Calu3 (cell line): ENCODE measurements around the gene LYPD6B. TPM values are rescaled to one million over a fixed set of nuclear protein-coding genes. Genes with fewer than 3 reads are reported as not detected.

Experiments used
- BruUV-seq: library from RNA; stranded (reverse); fragments of 400-500 nt; replicated peaks from 2 replicates; lab custom pipeline; 2021; lab: Mats Ljungman, UMichigan
- CTCF ChIA-PET: fragments of 300-600 bp; sonication (Branson Sonifier 250); formaldehyde crosslinking; loops from one replicate; lab custom pipeline; 2022; ENCODE audit warnings: antibody characterized with exemption; lab: Charles Lee
- DNase-seq: peaks from one replicate; pipeline ENCODE4 v3.0.0; 2022
- H3K27ac Mint-ChIP-seq: one replicate; pipeline ENCODE4 v1.8.0; 2022; ENCODE audit warnings: mixed read lengths; ENCODE audit not compliant: unreplicated experiment
- H3K27me3 Mint-ChIP-seq: one replicate; pipeline ENCODE4 v1.8.0; 2022; ENCODE audit warnings: mixed read lengths; ENCODE audit not compliant: unreplicated experiment
- H3K36me3 Mint-ChIP-seq: one replicate; pipeline ENCODE4 v1.8.0; 2022; ENCODE audit warnings: mild to moderate bottlenecking, moderate library complexity, mixed read lengths; ENCODE audit not compliant: insufficient read depth, unreplicated experiment
- H3K4me1 Mint-ChIP-seq: one replicate; pipeline ENCODE4 v1.8.0; 2022; ENCODE audit warnings: mild to moderate bottlenecking, low read depth, mixed read lengths; ENCODE audit not compliant: unreplicated experiment
- H3K4me3 Mint-ChIP-seq: one replicate; pipeline ENCODE4 v1.8.0; 2022; ENCODE audit warnings: mild to moderate bottlenecking, low read depth, moderate library complexity, mixed read lengths; ENCODE audit not compliant: unreplicated experiment
- H3K9me3 Mint-ChIP-seq: one replicate; pipeline ENCODE4 v1.8.0; 2022; ENCODE audit warnings: low read depth, mixed read lengths; ENCODE audit not compliant: unreplicated experiment
- CTCF ChIP-seq: fragments of 200-600 bp; IDR thresholded peaks from one replicate; pipeline ENCODE4 v1.8.0; 2022; ENCODE audit warnings: antibody characterized with exemption; ENCODE audit not compliant: unreplicated experiment
- intact Hi-C: fragments of 100-400 bp; cut with micrococcal nuclease; formaldehyde crosslinking; loops from one replicate; pipeline ENCODE4 v1.10.0; 2022; ENCODE audit not compliant: unreplicated experiment
- total RNA-seq: library from RNA; stranded (reverse); gene quantifications from 2 replicates; pipeline ENCODE4 v1.2.3, GENCODE V29; 2022

LYPD6B gene
- total RNA-seq, 1 experiment from 2014 or later = 0.87 TPM

- intact Hi-C loops = no loop called here
- H3K4me1 Mint-ChIP-seq = no peaks in the 10 kb centered on the region
These were observed 42.5 kb downstream of the LYPD6B start for GRCh38 chr2:149080971-149081370.

DNA sequence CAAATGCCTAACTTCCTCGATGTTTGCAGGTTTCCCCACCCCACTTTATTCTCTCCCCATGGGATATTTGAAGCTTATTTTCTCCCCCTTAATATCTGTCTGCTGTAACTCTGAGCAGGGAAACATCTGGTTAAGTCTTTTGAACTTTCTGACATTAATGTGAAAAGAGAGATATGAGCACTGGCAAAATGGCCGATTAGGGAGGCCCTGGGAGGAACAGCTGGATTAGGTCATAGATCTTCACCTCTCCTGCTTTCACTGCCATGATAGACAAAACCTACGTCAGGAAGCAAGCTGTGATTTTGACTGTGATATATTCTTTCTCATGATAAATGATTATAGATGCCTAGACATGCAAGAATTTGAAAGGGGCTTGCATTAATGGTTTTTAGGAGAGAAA is 43.6 kb downstream of the LYPD6B start:
- intact Hi-C loops = no loop called here
- CTCF ChIA-PET = no interaction called here
- Mint-ChIP-seq H3K27ac (no peak overlapping the region), H3K4me1 (no peaks in the 10 kb centered on the region), H3K36me3 (no peaks in the 10 kb centered on the region), H3K9me3 (no peaks in the 10 kb centered on the region), H3K4me3 (no peak overlapping the region), H3K27me3 (peaks cover 14% of the 10 kb centered on the region)
- no peak for DNase-seq
- BruUV-seq = no TSS peak
- no peak for TF ChIP-seq CTCF

More at GRCh38 chr2:149080971-149081370, 42.5 kb downstream of the LYPD6B start:
- no peak overlapping the region for H3K4me3 Mint-ChIP-seq
- no peak for DNase-seq
- H3K27ac Mint-ChIP-seq = no peak overlapping the region
- no peaks in the 10 kb centered on the region for H3K9me3 Mint-ChIP-seq
- H3K36me3 Mint-ChIP-seq = no peaks in the 10 kb centered on the region
- no peak for TF ChIP-seq CTCF
- no TSS peak for BruUV-seq
- CTCF ChIA-PET = no interaction called here
- H3K27me3 Mint-ChIP-seq = peaks cover 10% of the 10 kb centered on the region

DNA sequence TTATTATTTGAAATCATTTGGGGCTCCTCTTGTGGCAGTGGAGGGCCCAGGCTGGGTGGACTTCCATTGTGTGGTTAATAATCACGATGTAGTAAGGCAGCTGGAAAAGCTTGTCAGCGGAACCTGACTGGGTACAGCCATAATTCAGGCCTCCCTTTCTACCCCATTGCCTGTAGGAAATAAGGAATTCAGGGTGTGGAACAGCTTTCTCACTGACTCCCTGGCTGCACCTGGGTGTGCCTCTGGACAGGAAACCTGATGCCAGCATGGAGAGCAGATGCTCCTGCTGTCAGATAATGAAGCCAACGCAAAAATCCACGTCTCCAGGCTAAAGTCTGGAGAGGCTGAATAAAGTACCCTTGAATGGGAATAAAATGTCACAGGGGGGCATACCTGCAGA is 44.2 kb downstream of the LYPD6B start:
- Mint-ChIP-seq H3K9me3 (no peaks in the 10 kb centered on the region), H3K27me3 (peaks cover 14% of the 10 kb centered on the region), H3K27ac (no peak overlapping the region), H3K36me3 (no peaks in the 10 kb centered on the region), H3K4me3 (no peak overlapping the region), H3K4me1 (no peaks in the 10 kb centered on the region)
- DNase-seq = no peak
- no peak for TF ChIP-seq CTCF
- BruUV-seq = no TSS peak
- intact Hi-C loops = no loop called here
- CTCF ChIA-PET = no interaction called here

- no peak for TF ChIP-seq CTCF
- no peak overlapping the region for H3K27ac Mint-ChIP-seq
- H3K4me3 Mint-ChIP-seq = no peak overlapping the region
- no peaks in the 10 kb centered on the region for H3K9me3 Mint-ChIP-seq
- no peaks in the 10 kb centered on the region for H3K4me1 Mint-ChIP-seq
- DNase-seq = no peak
- no peaks in the 10 kb centered on the region for H3K36me3 Mint-ChIP-seq
- intact Hi-C loops = loop anchor here (5.0 kb wide), 1 partner anchor 477 kb away; no protein-coding TSS in a partner anchor
- H3K27me3 Mint-ChIP-seq = peaks cover 14% of the 10 kb centered on the region
- CTCF ChIA-PET = no interaction called here
- no TSS peak for BruUV-seq
These were observed 46.7 kb downstream of the LYPD6B start for GRCh38 chr2:149084924-149085795.
